HepG2 (cell line): ENCODE measurements around the gene SRSF4.

Source experiments
- TCF7L2 ChIP-seq: IDR thresholded peaks from 2 replicates; pipeline ENCODE4 v1.6.1; 2011; ENCODE audit warnings: mild to moderate bottlenecking, low read depth, low read length, moderate library complexity
- ZFP36 ChIP-seq: fragments of 150-350 bp; IDR thresholded peaks from 2 replicates; pipeline ENCODE4 v1.6.1; 2018; ENCODE audit warnings: borderline replicate concordance, low read length, low read depth; ENCODE audit not compliant: partially characterized antibody

- no peak for TF ChIP-seq ZFP36
- no peak for TF ChIP-seq TCF7L2
Measured at GRCh38 chr1:29120947-29121485, 60.7 kb downstream of the SRSF4 start.
